ENCODE measurements around the gene ZSWIM5. TPM values are rescaled to one million over a fixed set of nuclear protein-coding genes. Genes with fewer than 3 reads are reported as not detected.

Gene ZSWIM5
- total and polyA plus RNA-seq, 9 of the 15 experiments (the other 6 are each of a cell fraction or from before 2014, with no cell fraction given), result under 0.01 to 0.07 (median 0.03) TPM; not detected in 3

DNA sequence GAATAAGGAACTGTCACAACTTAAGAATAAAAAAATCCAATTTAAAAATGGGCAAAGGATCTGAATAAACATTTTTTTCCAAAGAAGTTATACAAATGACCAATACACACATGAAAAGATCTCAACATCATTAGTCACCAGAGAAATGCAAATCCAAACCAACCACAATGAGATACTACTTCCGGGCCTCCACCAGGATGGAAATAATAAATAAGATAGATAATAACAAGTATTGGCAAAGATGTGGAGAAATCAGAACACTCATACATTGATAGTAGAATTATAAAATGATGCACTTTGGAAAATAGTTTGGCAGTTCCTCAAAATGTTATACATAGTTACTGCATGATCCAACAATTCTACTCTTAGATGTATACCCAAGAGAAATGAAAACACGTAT lies 18.7 kb downstream of the ZSWIM5 start:
- ChIA-PET CTCF (ENCODE audit: low intra/inter-chr PET ratio) (no interaction called here), POLR2A (no interaction called here)
- no peak overlapping the region for H3K4me2 ChIP-seq (ENCODE audit: insufficient read depth, low read length)
- DNase-seq (ENCODE audit: extremely low read depth in 1 of 4, low spot score in 3 of 4) (no peak), FAIRE-seq (no peak), ATAC-seq (no peak)
- H3K4me1 ChIP-seq (replicated peaks in 1 of 2; ENCODE audit: control insufficient read depth in 2 of 2, insufficient read depth in 2 of 2, low read length in 2 of 2), result peaks cover 4 to 7% of the 10 kb centered on the region in 2 experiments; a peak in 4 of 5 replicates
- H3K79me2 ChIP-seq (ENCODE audit: control insufficient read depth, insufficient read depth, low read length), result no peaks in the 10 kb centered on the region
- H2AFZ ChIP-seq (ENCODE audit: low read depth, low read length), result no peak overlapping the region
- no peak overlapping the region for H3K9ac ChIP-seq (ENCODE audit: insufficient read depth in 1 of 2, low read depth in 2 of 2, low read length in 2 of 2)
- no peaks in the 10 kb centered on the region for H3K36me3 ChIP-seq (ENCODE audit: control insufficient read depth, insufficient read depth, low read length)
- no peaks in the 10 kb centered on the region for H3K9me3 ChIP-seq (replicated peaks; ENCODE audit: control insufficient read depth, insufficient read depth, low read depth, low read length)
- WGBS (ENCODE audit: insufficient coverage, low coverage, missing lambda C conversion rate), result 22% methylated on average over 2 of the region's 2 CpGs
- BruUV-seq (replicated peaks), result no TSS peak
- no peaks in the 10 kb centered on the region for H4K20me1 ChIP-seq (replicated peaks; ENCODE audit: control insufficient read depth, insufficient read depth, low read length)
- H3K9me1 ChIP-seq (ENCODE audit: control insufficient read depth, insufficient read depth, low read length), result no peaks in the 10 kb centered on the region
- H3K4me3 ChIP-seq, result no peak overlapping the region
- intact Hi-C loops (cut with micrococcal nuclease) (no loop called here), in situ Hi-C loops (cut with MboI) (no loop called here)
- H3K27me3 ChIP-seq (ENCODE audit: control insufficient read depth in 2 of 2, insufficient read depth in 2 of 2, low read length in 2 of 2), result no peaks in the 10 kb centered on the region
- H3K27ac ChIP-seq (ENCODE audit: extremely low read depth, low read depth, low read length), result no peak overlapping the region
- TF ChIP-seq ZNF175 (CRISPR knock-in tag; IDR thresholded peaks at IDR 0.05; ENCODE audit: low read depth) (no peak), CBX8 (IDR thresholded peaks at IDR 0.05; ENCODE audit: borderline replicate concordance, extremely low read depth, low read depth, low read length, poor library complexity, severe bottlenecking) (no peak), FOXP1 (CRISPR knock-in tag; IDR thresholded peaks at IDR 0.05) (no peak), KLF10 (CRISPR knock-in tag; IDR thresholded peaks at IDR 0.05) (no peak), BACH1 (tag; IDR thresholded peaks at IDR 0.05) (no peak), ZFP1 (CRISPR knock-in tag; IDR thresholded peaks at IDR 0.05) (no peak), RBM15 (IDR thresholded peaks at IDR 0.05; ENCODE audit: insufficient read depth, low read length) (no peak), ZFP30 (CRISPR knock-in tag; IDR thresholded peaks at IDR 0.05; ENCODE audit: borderline replicate concordance) (no peak)
- TF ChIP-seq, protein P1, sequence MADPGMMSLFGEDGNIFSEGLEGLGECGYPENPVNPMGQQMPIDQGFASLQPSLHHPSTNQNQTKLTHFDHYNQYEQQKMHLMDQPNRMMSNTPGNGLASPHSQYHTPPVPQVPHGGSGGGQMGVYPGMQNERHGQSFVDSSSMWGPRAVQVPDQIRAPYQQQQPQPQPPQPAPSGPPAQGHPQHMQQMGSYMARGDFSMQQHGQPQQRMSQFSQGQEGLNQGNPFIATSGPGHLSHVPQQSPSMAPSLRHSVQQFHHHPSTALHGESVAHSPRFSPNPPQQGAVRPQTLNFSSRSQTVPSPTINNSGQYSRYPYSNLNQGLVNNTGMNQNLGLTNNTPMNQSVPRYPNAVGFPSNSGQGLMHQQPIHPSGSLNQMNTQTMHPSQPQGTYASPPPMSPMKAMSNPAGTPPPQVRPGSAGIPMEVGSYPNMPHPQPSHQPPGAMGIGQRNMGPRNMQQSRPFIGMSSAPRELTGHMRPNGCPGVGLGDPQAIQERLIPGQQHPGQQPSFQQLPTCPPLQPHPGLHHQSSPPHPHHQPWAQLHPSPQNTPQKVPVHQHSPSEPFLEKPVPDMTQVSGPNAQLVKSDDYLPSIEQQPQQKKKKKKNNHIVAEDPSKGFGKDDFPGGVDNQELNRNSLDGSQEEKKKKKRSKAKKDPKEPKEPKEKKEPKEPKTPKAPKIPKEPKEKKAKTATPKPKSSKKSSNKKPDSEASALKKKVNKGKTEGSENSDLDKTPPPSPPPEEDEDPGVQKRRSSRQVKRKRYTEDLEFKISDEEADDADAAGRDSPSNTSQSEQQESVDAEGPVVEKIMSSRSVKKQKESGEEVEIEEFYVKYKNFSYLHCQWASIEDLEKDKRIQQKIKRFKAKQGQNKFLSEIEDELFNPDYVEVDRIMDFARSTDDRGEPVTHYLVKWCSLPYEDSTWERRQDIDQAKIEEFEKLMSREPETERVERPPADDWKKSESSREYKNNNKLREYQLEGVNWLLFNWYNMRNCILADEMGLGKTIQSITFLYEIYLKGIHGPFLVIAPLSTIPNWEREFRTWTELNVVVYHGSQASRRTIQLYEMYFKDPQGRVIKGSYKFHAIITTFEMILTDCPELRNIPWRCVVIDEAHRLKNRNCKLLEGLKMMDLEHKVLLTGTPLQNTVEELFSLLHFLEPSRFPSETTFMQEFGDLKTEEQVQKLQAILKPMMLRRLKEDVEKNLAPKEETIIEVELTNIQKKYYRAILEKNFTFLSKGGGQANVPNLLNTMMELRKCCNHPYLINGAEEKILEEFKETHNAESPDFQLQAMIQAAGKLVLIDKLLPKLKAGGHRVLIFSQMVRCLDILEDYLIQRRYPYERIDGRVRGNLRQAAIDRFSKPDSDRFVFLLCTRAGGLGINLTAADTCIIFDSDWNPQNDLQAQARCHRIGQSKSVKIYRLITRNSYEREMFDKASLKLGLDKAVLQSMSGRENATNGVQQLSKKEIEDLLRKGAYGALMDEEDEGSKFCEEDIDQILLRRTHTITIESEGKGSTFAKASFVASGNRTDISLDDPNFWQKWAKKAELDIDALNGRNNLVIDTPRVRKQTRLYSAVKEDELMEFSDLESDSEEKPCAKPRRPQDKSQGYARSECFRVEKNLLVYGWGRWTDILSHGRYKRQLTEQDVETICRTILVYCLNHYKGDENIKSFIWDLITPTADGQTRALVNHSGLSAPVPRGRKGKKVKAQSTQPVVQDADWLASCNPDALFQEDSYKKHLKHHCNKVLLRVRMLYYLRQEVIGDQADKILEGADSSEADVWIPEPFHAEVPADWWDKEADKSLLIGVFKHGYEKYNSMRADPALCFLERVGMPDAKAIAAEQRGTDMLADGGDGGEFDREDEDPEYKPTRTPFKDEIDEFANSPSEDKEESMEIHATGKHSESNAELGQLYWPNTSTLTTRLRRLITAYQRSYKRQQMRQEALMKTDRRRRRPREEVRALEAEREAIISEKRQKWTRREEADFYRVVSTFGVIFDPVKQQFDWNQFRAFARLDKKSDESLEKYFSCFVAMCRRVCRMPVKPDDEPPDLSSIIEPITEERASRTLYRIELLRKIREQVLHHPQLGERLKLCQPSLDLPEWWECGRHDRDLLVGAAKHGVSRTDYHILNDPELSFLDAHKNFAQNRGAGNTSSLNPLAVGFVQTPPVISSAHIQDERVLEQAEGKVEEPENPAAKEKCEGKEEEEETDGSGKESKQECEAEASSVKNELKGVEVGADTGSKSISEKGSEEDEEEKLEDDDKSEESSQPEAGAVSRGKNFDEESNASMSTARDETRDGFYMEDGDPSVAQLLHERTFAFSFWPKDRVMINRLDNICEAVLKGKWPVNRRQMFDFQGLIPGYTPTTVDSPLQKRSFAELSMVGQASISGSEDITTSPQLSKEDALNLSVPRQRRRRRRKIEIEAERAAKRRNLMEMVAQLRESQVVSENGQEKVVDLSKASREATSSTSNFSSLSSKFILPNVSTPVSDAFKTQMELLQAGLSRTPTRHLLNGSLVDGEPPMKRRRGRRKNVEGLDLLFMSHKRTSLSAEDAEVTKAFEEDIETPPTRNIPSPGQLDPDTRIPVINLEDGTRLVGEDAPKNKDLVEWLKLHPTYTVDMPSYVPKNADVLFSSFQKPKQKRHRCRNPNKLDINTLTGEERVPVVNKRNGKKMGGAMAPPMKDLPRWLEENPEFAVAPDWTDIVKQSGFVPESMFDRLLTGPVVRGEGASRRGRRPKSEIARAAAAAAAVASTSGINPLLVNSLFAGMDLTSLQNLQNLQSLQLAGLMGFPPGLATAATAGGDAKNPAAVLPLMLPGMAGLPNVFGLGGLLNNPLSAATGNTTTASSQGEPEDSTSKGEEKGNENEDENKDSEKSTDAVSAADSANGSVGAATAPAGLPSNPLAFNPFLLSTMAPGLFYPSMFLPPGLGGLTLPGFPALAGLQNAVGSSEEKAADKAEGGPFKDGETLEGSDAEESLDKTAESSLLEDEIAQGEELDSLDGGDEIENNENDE (IDR thresholded peaks at IDR 0.05; ENCODE audit: low read depth, low read length), result no peak
- TF ChIP-seq, protein P2, sequence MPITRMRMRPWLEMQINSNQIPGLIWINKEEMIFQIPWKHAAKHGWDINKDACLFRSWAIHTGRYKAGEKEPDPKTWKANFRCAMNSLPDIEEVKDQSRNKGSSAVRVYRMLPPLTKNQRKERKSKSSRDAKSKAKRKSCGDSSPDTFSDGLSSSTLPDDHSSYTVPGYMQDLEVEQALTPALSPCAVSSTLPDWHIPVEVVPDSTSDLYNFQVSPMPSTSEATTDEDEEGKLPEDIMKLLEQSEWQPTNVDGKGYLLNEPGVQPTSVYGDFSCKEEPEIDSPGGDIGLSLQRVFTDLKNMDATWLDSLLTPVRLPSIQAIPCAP (CRISPR knock-in tag; IDR thresholded peaks at IDR 0.05; ENCODE audit: borderline replicate concordance), result no peak
